Thoracic aorta (tissue), 2 donors: ENCODE data around the gene SDR9C7. TPM values are rescaled to one million over a fixed set of nuclear protein-coding genes. Genes with fewer than 3 reads are reported as not detected.
"Not testable (repeated sequence)": the region's sequence is repeated elsewhere in the genome, so short reads cannot be mapped to it uniquely, and the experiment has no call there.

Experiments used
- ATAC-seq: fragments of 150-250 bp; one replicate; pipeline ENCODE4 v1.8.0; 2017; ENCODE audit warnings: low read depth; ENCODE audit not compliant: insufficient number of reproducible peaks, low FRiP score
- DNase-seq: peaks from one replicate; pipeline ENCODE4 v3.0.0-alpha.2; 2020; ENCODE audit warnings: low spot score
- H3K27ac ChIP-seq, 2 donors: fragments of 200-600 bp; sonication (generic); 1 replicate in 1 of 2; 2 replicates in 1 of 2; pipeline ENCODE4 v1.5.1; 2016; ENCODE audit warnings: mild to moderate bottlenecking in 2 of 2, moderate library complexity in 2 of 2
- H3K27me3 ChIP-seq: fragments of 200-600 bp; sonication (generic); replicated peaks from 2 replicates; pipeline ENCODE4 v1.6.0; 2016; ENCODE audit warnings: mild to moderate bottlenecking; ENCODE audit not compliant: insufficient read depth
- H3K36me3 ChIP-seq: fragments of 200-600 bp; sonication (generic); one replicate; pipeline ENCODE4 v1.5.1; 2016
- H3K4me1 ChIP-seq, 2 donors: fragments of 200-600 bp; sonication (generic); 1 replicate in 1 of 2; 2 replicates in 1 of 2; pipeline versions ENCODE4 v1.5.1 to v1.6.0; 2016; ENCODE audit warnings: low read depth in 2 of 2, mild to moderate bottlenecking in 1 of 2; ENCODE audit not compliant: control insufficient read depth in 1 of 2
- H3K4me3 ChIP-seq: fragments of 200-600 bp; sonication (generic); 2 replicates; pipeline ENCODE4 v1.5.1; 2016; ENCODE audit warnings: mild to moderate bottlenecking
- H3K9me3 ChIP-seq: fragments of 200-600 bp; sonication (generic); 2 replicates; pipeline ENCODE4 v1.5.1; 2016
- total RNA-seq, 2 donors: library from RNA; depleted of rRNA; stranded (reverse); fragments of >200 nt; gene quantifications; one replicate each; pipeline versions ENCODE4 v1.1.0 to v1.2.3, GENCODE V29; 2016
- TF ChIP-seq, protein P1 (sequence below): fragments of 200-600 bp; sonication (generic); IDR thresholded peaks from one replicate; pipeline ENCODE4 v1.5.1; 2019; ENCODE audit warnings: antibody characterized with exemption

Gene SDR9C7
- total RNA-seq, 2 donors from 2014 or later = 0.27 TPM; not detected in 1

DNA sequence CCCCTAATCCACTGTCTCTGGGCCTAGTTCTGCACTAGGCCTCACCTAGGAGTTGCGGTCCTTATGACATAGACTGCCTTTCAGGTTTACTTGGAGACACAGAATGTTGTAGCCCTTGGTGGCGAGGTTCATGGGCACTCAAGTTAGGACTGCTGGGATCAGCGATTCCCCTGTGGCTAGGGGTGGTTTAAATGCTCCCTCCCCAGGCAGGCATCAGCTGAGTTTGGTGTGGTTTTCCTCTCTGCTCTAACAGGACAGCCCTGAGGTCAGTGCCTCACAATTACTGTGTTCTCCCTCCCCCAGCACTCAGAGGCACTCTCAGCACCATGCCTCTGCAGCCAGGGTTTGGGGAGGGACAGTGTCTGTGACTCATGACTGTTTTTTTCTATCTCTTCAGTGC, 45.4 kb upstream of the SDR9C7 start:
- H3K36me3 ChIP-seq = no peaks in the 10 kb centered on the region
- H3K4me3 ChIP-seq = no peak overlapping the region
- no peaks in the 10 kb centered on the region for H3K4me1 ChIP-seq
- TF ChIP-seq, protein P1, sequence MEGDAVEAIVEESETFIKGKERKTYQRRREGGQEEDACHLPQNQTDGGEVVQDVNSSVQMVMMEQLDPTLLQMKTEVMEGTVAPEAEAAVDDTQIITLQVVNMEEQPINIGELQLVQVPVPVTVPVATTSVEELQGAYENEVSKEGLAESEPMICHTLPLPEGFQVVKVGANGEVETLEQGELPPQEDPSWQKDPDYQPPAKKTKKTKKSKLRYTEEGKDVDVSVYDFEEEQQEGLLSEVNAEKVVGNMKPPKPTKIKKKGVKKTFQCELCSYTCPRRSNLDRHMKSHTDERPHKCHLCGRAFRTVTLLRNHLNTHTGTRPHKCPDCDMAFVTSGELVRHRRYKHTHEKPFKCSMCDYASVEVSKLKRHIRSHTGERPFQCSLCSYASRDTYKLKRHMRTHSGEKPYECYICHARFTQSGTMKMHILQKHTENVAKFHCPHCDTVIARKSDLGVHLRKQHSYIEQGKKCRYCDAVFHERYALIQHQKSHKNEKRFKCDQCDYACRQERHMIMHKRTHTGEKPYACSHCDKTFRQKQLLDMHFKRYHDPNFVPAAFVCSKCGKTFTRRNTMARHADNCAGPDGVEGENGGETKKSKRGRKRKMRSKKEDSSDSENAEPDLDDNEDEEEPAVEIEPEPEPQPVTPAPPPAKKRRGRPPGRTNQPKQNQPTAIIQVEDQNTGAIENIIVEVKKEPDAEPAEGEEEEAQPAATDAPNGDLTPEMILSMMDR = no peak
- H3K27ac ChIP-seq = no peak overlapping the region
- H3K27me3 ChIP-seq = no peaks in the 10 kb centered on the region
- DNase-seq = no peak
- no peaks in the 10 kb centered on the region for H3K9me3 ChIP-seq
- no peak for ATAC-seq

DNA sequence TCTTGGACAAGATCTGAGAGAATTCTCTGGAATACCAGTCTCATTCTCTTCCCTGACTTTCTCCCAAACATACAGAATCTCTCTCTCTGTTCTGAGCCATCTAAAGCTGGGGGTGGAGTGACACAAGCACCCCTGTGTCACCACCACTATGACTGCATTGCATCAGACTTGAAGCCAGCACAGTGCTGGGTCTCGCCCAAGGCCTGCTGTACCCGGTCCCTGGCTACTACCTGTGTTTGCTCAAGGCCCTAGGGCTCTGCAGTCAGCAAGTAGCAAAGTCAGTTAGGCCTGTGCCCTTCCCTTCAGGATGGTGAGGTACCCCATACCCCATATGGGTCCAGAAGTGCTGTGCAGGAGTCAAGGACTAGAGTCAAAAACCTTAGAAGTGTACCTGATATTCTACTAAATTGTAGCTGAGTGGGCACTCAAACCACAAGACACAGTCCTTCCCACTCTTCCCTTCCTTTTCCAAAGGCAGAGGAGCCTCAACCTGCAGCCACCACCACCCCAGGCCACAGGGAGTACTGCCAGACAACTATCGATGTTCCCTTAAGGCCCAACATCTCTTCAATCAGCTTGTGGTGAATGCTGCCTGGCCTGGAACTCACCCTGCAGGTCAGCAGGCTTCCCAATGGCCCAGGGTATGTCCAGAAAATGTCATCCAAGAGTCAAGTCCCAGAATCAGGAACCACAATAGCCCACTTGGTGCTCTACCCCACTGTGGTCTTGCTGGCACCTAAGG, 44.4 kb upstream of the SDR9C7 start:
- TF ChIP-seq, protein P1 = no peak
- H3K36me3 ChIP-seq = no peaks in the 10 kb centered on the region
- no peaks in the 10 kb centered on the region for H3K9me3 ChIP-seq
- no peak overlapping the region for H3K27ac ChIP-seq
- no peak for ATAC-seq
- no peak for DNase-seq
- H3K27me3 ChIP-seq = no peaks in the 10 kb centered on the region
- no peak overlapping the region for H3K4me3 ChIP-seq
- no peaks in the 10 kb centered on the region for H3K4me1 ChIP-seq

DNA sequence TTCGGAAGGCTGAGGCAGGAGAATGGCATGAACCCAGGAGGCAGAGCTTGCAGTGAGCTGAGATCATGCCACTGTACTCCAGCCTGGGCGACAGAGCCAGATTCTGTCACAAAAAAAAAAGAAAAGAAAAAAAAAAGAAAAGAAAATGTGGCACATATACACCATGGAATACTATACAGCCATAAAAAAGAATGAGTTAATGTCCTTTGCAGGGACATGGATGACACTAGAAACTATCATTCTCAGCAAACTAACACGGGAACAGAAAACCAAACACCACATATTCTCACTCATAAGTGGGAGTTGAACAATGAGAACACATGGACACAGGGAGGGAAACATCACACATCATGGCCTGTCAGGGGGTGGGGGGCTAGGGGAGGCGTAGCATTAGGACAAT, 43.2 kb upstream of the SDR9C7 start:
- H3K27me3 ChIP-seq, H3K4me3 ChIP-seq, H3K4me1 ChIP-seq, H3K27ac ChIP-seq, H3K36me3 ChIP-seq, ATAC-seq, H3K9me3 ChIP-seq, DNase-seq: not testable (repeated sequence)

DNA sequence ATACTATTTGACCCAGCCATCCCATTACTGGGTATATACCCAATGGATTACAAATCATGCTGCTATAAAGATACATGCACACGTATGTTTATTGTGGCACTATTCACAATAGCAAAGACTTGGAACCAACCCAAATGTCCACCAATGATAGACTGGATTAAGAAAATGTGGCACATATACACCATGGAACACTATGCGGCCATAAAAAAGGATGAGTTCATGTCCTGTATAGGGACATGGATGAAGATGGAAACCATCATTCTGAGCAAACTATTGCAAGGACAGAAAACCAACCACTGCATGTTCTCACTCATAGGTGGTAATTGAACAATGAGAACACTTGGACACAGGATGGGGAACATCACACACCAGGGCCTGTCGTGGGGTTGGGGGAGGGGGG, 40.0 kb upstream of the SDR9C7 start:
- ATAC-seq, H3K36me3 ChIP-seq, H3K9me3 ChIP-seq, H3K27ac ChIP-seq, DNase-seq, H3K27me3 ChIP-seq, H3K4me3 ChIP-seq, H3K4me1 ChIP-seq: not testable (repeated sequence)

DNA sequence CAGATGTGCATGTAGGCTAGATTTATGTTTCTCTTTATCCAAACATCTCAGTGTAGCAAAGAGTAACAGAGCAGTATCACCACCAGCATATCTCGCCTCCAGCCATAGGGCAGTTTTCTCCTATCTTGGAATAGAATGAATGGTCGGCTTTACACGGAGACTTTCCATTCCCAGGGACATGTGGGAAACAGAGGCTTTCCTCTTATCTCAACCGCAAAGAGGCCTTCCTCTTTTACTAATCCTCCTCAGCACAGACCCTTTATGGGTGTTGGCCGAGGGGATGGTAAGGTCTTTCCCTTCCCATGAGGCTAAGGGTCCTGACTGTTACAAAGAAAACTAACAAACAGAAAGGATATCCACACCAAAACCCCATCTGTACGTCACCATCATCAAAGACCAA, 34.7 kb upstream of the SDR9C7 start:
- H3K27me3 ChIP-seq, H3K4me3 ChIP-seq, H3K36me3 ChIP-seq, H3K9me3 ChIP-seq, DNase-seq, ATAC-seq, H3K27ac ChIP-seq, H3K4me1 ChIP-seq: not testable (repeated sequence)

DNA sequence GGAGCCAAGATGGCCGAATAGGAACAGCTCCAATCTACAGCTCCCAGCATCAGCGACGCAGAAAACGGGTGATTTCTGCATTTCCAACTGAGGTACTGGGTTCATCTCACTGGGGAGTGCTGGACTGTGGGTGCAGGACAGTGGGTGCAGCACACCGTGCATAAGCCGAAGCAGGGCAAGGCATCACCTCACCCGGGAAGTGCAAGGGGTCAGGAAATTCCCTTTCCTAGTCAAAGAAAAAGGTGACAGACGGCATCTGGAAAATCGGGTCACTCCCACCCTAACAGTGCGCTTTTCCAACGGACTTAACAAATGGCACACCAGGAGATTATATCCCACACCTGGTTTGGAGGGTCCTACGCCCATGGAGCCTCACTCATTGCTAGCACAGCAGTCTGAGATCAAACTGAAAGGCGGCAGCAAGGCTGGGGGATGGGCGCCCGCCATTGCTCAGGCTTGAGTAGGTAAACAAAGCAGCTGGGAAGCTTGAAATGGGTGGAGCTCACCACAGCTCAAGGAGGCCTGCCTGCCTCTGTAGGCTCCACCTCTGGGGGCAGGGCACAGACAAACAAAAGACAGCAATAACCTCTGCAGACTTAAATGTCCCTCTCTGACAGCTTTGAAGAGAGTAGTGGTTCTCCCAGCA, 31.9 kb upstream of the SDR9C7 start:
- not testable (repeated sequence) for H3K27ac ChIP-seq, H3K9me3 ChIP-seq, H3K4me1 ChIP-seq, DNase-seq, H3K4me3 ChIP-seq, ATAC-seq, H3K27me3 ChIP-seq, H3K36me3 ChIP-seq

DNA sequence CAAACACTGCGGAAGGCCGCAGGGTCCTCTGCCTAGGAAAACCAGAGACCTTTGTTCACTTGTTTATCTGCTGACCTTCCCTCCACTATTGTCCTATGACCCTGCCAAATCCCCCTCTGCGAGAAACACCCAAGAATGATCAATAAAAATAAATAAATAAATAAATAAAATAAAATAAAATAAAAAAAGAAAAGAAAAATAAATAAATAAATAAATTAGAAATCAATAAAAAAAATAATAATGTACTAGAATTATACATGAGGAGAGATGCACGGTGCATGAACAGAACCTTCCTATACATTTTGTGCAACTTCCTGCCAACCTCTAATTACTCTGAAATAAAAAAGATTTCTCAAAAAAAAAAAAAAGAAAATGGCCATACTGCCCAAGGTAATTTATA, 30.9 kb upstream of the SDR9C7 start:
- not testable (repeated sequence) for H3K4me3 ChIP-seq, H3K36me3 ChIP-seq, H3K9me3 ChIP-seq, DNase-seq, H3K27me3 ChIP-seq, H3K4me1 ChIP-seq, H3K27ac ChIP-seq, ATAC-seq

DNA sequence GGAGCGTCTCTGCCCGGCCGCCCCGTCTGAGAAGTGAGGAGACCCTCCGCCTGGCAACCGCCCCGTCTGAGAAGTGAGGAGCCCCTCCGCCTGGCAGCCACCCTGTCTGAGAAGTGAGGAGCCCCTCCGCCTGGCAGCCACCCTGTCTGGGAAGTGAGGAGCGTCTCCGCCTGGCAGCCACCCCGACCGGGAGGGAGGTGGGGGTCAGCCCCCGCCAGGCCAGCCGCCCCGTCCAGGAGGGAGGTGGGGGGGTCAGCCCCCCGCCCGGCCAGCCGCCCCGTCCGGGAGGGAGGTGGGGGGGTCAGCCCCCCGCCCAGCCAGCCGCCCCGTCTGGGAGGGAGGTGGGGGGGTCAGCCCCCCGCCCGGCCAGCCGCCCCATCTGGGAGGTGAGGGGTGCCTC, 29.3 kb upstream of the SDR9C7 start:
- H3K27ac ChIP-seq, ATAC-seq, H3K9me3 ChIP-seq, DNase-seq, H3K36me3 ChIP-seq, H3K4me1 ChIP-seq, H3K27me3 ChIP-seq, H3K4me3 ChIP-seq: not testable (repeated sequence)

DNA sequence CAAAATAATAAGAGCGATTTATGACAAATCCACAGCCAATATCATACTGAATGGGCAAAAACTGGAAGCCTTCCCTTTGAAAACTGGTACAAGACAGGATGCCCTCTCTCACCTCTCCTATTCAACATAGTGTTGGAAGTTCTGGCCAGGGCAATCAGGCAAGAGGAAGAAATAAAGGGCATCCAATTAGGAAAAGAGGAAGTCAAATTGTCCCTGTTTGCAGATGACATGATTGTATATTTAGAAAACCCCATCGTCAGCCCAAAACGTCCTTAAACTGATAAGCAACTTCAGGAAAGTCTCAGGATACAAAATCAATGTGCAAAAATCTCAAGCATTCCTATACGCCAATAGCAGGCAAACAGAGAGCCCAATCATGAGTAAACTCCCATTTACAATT, 28.0 kb upstream of the SDR9C7 start:
- H3K27me3 ChIP-seq, H3K36me3 ChIP-seq, H3K9me3 ChIP-seq, H3K27ac ChIP-seq, H3K4me3 ChIP-seq, H3K4me1 ChIP-seq, DNase-seq, ATAC-seq: not testable (repeated sequence)
